H1 (cell line): ENCODE results near the gene MEIOB. TPM values are rescaled to one million over a fixed set of nuclear protein-coding genes. Genes with fewer than 3 reads are reported as not detected.

Experiments used
- CTCF ChIA-PET: fragments of 300-600 bp; sonication (Branson Sonifier 250); formaldehyde crosslinking; loops from one replicate; lab custom pipeline; 2021; ENCODE audit not compliant: partially characterized antibody; lab: Charles Lee
- POLR2A ChIA-PET: fragments of 300-600 bp; sonication (Branson Sonifier 250); formaldehyde crosslinking; loops from one replicate; lab custom pipeline; 2021; ENCODE audit warnings: inconsistent platforms; ENCODE audit not compliant: partially characterized antibody; lab: Charles Lee
- DNase-seq, 2 experiments: peaks; one replicate each; pipeline versions ENCODE4 v3.0.0 to v3.0.0-alpha.2; 2010 to 2022; ENCODE audit warnings: low spot score in 2 of 2, low read depth in 1 of 2, mixed read lengths in 1 of 2
- FAIRE-seq: peaks from 2 replicates; lab custom pipeline; 2011; peaks lifted over from hg19 to GRCh38; lab: Jason Lieb, UNC
- H2AFZ ChIP-seq: 2 replicates; pipeline ENCODE4 v1.8.1; 2012; ENCODE audit warnings: low read length, inconsistent platforms
- H2AK5ac ChIP-seq: 2 replicates; pipeline ENCODE4 v1.6.1; 2013; ENCODE audit warnings: low read depth, low read length
- H2BK120ac ChIP-seq: replicated peaks from 2 replicates; pipeline ENCODE3; 2013; ENCODE audit warnings: low read depth, low read length, inconsistent platforms
- H2BK12ac ChIP-seq: 2 replicates; pipeline ENCODE4 v1.6.1; 2013; ENCODE audit warnings: low read depth, low read length
- H2BK15ac ChIP-seq: 2 replicates; pipeline ENCODE4 v1.6.1; 2013; ENCODE audit warnings: low read length
- H2BK20ac ChIP-seq: 2 replicates; pipeline ENCODE4 v1.6.1; 2013; ENCODE audit warnings: low read length
- H2BK5ac ChIP-seq: 2 replicates; pipeline ENCODE4 v1.6.1; 2013; ENCODE audit warnings: low read depth, low read length
- H3K14ac ChIP-seq: 2 replicates; pipeline ENCODE4 v1.6.1; 2013; ENCODE audit warnings: inconsistent platforms; ENCODE audit not compliant: insufficient read length
- H3K18ac ChIP-seq: 2 replicates; pipeline ENCODE4 v1.6.1; 2013; ENCODE audit warnings: low read length; ENCODE audit errors: extremely low read depth
- H3K23ac ChIP-seq: 2 replicates; pipeline ENCODE4 v1.6.1; 2013; ENCODE audit warnings: inconsistent platforms; ENCODE audit not compliant: insufficient read length
- H3K23me2 ChIP-seq: 2 replicates; pipeline ENCODE4 v1.6.1; 2013; ENCODE audit warnings: low read depth, low read length
- H3K27ac ChIP-seq: 2 replicates; pipeline ENCODE4 v1.6.1; 2011; ENCODE audit warnings: low read depth, low read length, inconsistent platforms
- H3K27me3 ChIP-seq, 4 experiments: replicated peaks in 1 of 4; 1 replicate in 1 of 4; 2 replicates in 3 of 4; pipeline versions ENCODE4 v1.6.1 to v1.8.1; 2011 to 2013; ENCODE audit warnings: low read length in 3 of 4, mild to moderate bottlenecking in 3 of 4, inconsistent platforms in 2 of 4, mixed read lengths in 2 of 4, moderate library complexity in 1 of 4; ENCODE audit not compliant: control insufficient read depth in 3 of 4, insufficient read depth in 3 of 4; ENCODE audit errors: extremely low read depth in 1 of 4
- H3K36me3 ChIP-seq, 4 experiments: 2 replicates each; pipeline versions ENCODE4 v1.6.1 to v1.8.1; 2011 to 2013; ENCODE audit warnings: mild to moderate bottlenecking in 4 of 4, low read length in 3 of 4, moderate library complexity in 2 of 4, control low read depth in 1 of 4, inconsistent platforms in 1 of 4; ENCODE audit not compliant: insufficient read depth in 4 of 4, control insufficient read depth in 2 of 4
- H3K4ac ChIP-seq: replicated peaks from 2 replicates; pipeline ENCODE3; 2013; ENCODE audit warnings: low read length, low read depth, mixed read lengths, inconsistent platforms; ENCODE audit not compliant: insufficient read length
- H3K4me1 ChIP-seq, 4 experiments: replicated peaks in 1 of 4; 1 replicate in 1 of 4; 2 replicates in 3 of 4; pipeline versions ENCODE4 v1.6.1 to v1.8.1; 2011 to 2013; ENCODE audit warnings: low read length in 3 of 4, inconsistent platforms in 2 of 4, mixed read lengths in 1 of 4; ENCODE audit not compliant: insufficient read depth in 4 of 4, control insufficient read depth in 3 of 4
- H3K4me2 ChIP-seq, 2 experiments: 2 replicates each; pipeline versions ENCODE4 v1.6.1 to v1.8.1; 2011 to 2013; ENCODE audit warnings: low read depth in 2 of 2, low read length in 2 of 2, control low read depth in 1 of 2, inconsistent platforms in 1 of 2, mild to moderate bottlenecking in 1 of 2; ENCODE audit not compliant: insufficient read depth in 1 of 2
- H3K4me3 ChIP-seq, 4 experiments: fragments of 200-600, 300-600 bp in 1 of 4; sonication (generic), shearing (Covaris generic), sonication (Bioruptor Twin) in 1 of 4; 2 replicates each; pipeline versions ENCODE4 v1.5.1 to v1.8.1; 2011 to 2016; ENCODE audit warnings: low read length in 4 of 4, low read depth in 3 of 4, control low read depth in 2 of 4, inconsistent platforms in 2 of 4, mild to moderate bottlenecking in 2 of 4, mixed read lengths in 1 of 4, moderate library complexity in 1 of 4; ENCODE audit not compliant: insufficient read depth in 2 of 4; ENCODE audit errors: extremely low read depth in 1 of 4
- H3K56ac ChIP-seq: replicated peaks from 2 replicates; pipeline ENCODE3; 2013; ENCODE audit warnings: low read depth, mild to moderate bottlenecking, mixed read lengths, low read length, inconsistent platforms; ENCODE audit not compliant: insufficient read length
- H3K79me1 ChIP-seq: 2 replicates; pipeline ENCODE4 v1.6.1; 2013; ENCODE audit warnings: low read depth, low read length, control low read depth
- H3K79me2 ChIP-seq, 2 experiments: 2 replicates each; pipeline versions ENCODE4 v1.6.1 to v1.8.1; 2012 to 2013; ENCODE audit warnings: low read length in 2 of 2, mild to moderate bottlenecking in 2 of 2, inconsistent platforms in 1 of 2; ENCODE audit not compliant: insufficient read depth in 2 of 2, control insufficient read depth in 1 of 2
- H3K9ac ChIP-seq, 4 experiments: replicated peaks in 1 of 4; 1 replicate in 1 of 4; 2 replicates in 3 of 4; pipeline versions ENCODE4 v1.6.1 to v1.8.1; 2011 to 2013; ENCODE audit warnings: low read depth in 3 of 4, low read length in 3 of 4, control low read depth in 2 of 4, mild to moderate bottlenecking in 2 of 4, moderate library complexity in 2 of 4, inconsistent platforms in 1 of 4; ENCODE audit errors: extremely low read depth in 1 of 4
- H3K9me3 ChIP-seq, 2 experiments: 2 replicates each; pipeline versions ENCODE4 v1.6.1 to v1.8.1; 2012 to 2013; ENCODE audit warnings: mild to moderate bottlenecking in 2 of 2, moderate library complexity in 2 of 2, control low read depth in 1 of 2, inconsistent platforms in 1 of 2, low read depth in 1 of 2, low read length in 1 of 2, mixed read lengths in 1 of 2; ENCODE audit not compliant: insufficient read depth in 2 of 2
- H4K20me1 ChIP-seq, 2 experiments: replicated peaks in 1 of 2; 2 replicates each; pipeline versions ENCODE3 to v1.8.1; 2011 to 2013; ENCODE audit warnings: inconsistent platforms in 2 of 2, low read length in 2 of 2, mild to moderate bottlenecking in 1 of 2; ENCODE audit not compliant: insufficient read depth in 2 of 2, control insufficient read depth in 1 of 2
- H4K5ac ChIP-seq: 2 replicates; pipeline ENCODE4 v1.6.1; 2013; ENCODE audit warnings: low read length, low read depth, mixed read lengths, inconsistent platforms; ENCODE audit not compliant: insufficient read length
- H4K8ac ChIP-seq: 2 replicates; pipeline ENCODE4 v1.8.0; 2013; ENCODE audit warnings: mild to moderate bottlenecking, moderate library complexity, low read length, inconsistent platforms; ENCODE audit not compliant: insufficient read depth; ENCODE audit errors: extremely low read depth
- H4K91ac ChIP-seq: replicated peaks from 2 replicates; pipeline ENCODE3; 2013; ENCODE audit warnings: low read length, mixed read lengths, inconsistent platforms; ENCODE audit not compliant: insufficient read length
- E2F6 ChIP-seq: IDR thresholded peaks from 2 replicates; pipeline ENCODE4 v1.6.1; 2012; ENCODE audit warnings: inconsistent platforms
- EZH2 ChIP-seq: fragments of 200-600 bp; sonication (generic); IDR thresholded peaks from 2 replicates; pipeline ENCODE4 v1.7.1; 2012; ENCODE audit warnings: low read depth, mild to moderate bottlenecking, moderate library complexity, low read length, inconsistent platforms; ENCODE audit not compliant: severe bottlenecking
- WGBS, 2 experiments: shearing (Covaris generic) in 1 of 2; methylation state at CpG; one replicate each; pipeline versions ENCODE4 v1.1.6 to v1.1.7; 2013 to 2015; ENCODE audit warnings: low lambda C conversion rate in 2 of 2, mixed read lengths in 2 of 2, inconsistent platforms in 1 of 2, low coverage in 1 of 2, missing lambda C conversion rate in 1 of 2; ENCODE audit not compliant: insufficient replicate concordance in 2 of 2, insufficient coverage in 1 of 2, insufficient read length in 1 of 2; ENCODE audit errors: extremely low coverage in 1 of 2, missing lambda C conversion rate in 1 of 2; 5-methylcytosine and 5-hydroxymethylcytosine counted together
- polyA plus RNA-seq, 7 experiments: library from polyadenylated mRNA; depleted of rRNA in 3 of 7; stranded (reverse) in 5 of 7; unstranded in 2 of 7; fragments of >200 nt in 5 of 7; fragments of 200-250 nt in 2 of 7; gene quantifications; 1 replicate in 5 of 7; 2 replicates in 1 of 7; 4 replicates in 1 of 7; pipeline versions ENCODE4 v1.2.1 to v1.2.3, GENCODE V29; 2011 to 2013; ENCODE audit warnings: missing spikeins in 2 of 7, mixed read lengths in 2 of 7
- total RNA-seq: library from RNA; stranded (reverse); fragmentation: NEBNext Ultra II Directional; extraction: Animal tissue kit (Norgen Biotek cat#: 25700); gene quantifications from 2 replicates; pipeline ENCODE4 v1.2.1, GENCODE V29; 2021

The MEIOB gene
- total and polyA plus RNA-seq, 2 of the 8 experiments (the other 6 are each of a cell fraction or from before 2014, with no cell fraction given): 0.63 to 1.1 TPM

GRCh38 chr16:1909561-1910231 lies 37.7 kb upstream of the MEIOB start:
- Histone ChIP-seq H3K23me2 (no peaks in the 10 kb centered on the region), H4K8ac (peak overlapping the region; percentile 71), H2AFZ (no peak overlapping the region), H3K14ac (no peak overlapping the region), H3K9ac (no peak overlapping the region), H2BK20ac (no peak overlapping the region), H3K36me3 (no peaks in the 10 kb centered on the region), H3K27ac (no peak overlapping the region), H3K4me3 (no peak overlapping the region), H4K5ac (no peak overlapping the region), H3K27me3 (peaks cover 0 to 8% (median 6%) of the 10 kb centered on the region in 4 experiments; a peak in 4 of 7 replicates), H4K91ac (peak overlapping the region; percentile 80), H3K4me1 (peaks cover 0 to 27% (median 8%) of the 10 kb centered on the region in 4 experiments; a peak in 4 of 7 replicates), H4K20me1 (no peaks in the 10 kb centered on the region), H2BK120ac (no peak overlapping the region), H3K4ac (no peak overlapping the region), H3K18ac (peak overlapping the region; percentile 78), H3K56ac (no peak overlapping the region), H3K79me1 (no peaks in the 10 kb centered on the region), H3K4me2 (no peak overlapping the region), H3K79me2 (no peaks in the 10 kb centered on the region), H2BK5ac (peak overlapping the region; percentile 56; the same call in 1 of the 2 replicates), H2BK15ac (0 out of 2 replicates have a peak overlapping the region, but pooled peaks have one; percentile 92), H2BK12ac (peak overlapping the region; percentile 87; the same call in 1 of the 2 replicates), H3K23ac (no peak overlapping the region), H3K9me3 (no peaks in the 10 kb centered on the region), H2AK5ac (no peak overlapping the region)
- DNase-seq (no peak), FAIRE-seq (no peak)
- ChIA-PET POLR2A (interaction anchor here (0.5 to 3.6 kb wide), 7 partner anchors 10 to 246 kb away, joined by 3 to 17 read pairs (median 3); partner anchors contain the start of genes RPS2 and TRAF7), CTCF (interaction anchor here (0.7 to 2.7 kb wide), 5 partner anchors 10 to 51 kb away, joined by 3 to 10 read pairs (median 5); no protein-coding TSS in a partner anchor)
- WGBS, 2 experiments: 88% methylated on average over 17 of the region's 18 CpGs; no CpG with 5 or more reads in 1 of the 2 experiments
- TF ChIP-seq E2F6 (0 out of 2 replicates have a peak, but pooled peaks have one; percentile 16), EZH2 (no peak)
